IPS-20b (cell line): ENCODE measurements around the gene PTER.

Source experiments
- H3K27ac ChIP-seq: one replicate; pipeline ENCODE4 v1.5.1; 2013; ENCODE audit warnings: low read length
- H3K27me3 ChIP-seq: 2 replicates; pipeline ENCODE4 v1.6.1; 2013; ENCODE audit warnings: mild to moderate bottlenecking, low read length, inconsistent platforms; ENCODE audit not compliant: insufficient read depth
- H3K36me3 ChIP-seq: 2 replicates; pipeline ENCODE4 v1.6.1; 2013; ENCODE audit warnings: low read depth, mild to moderate bottlenecking, inconsistent platforms, low read length, moderate library complexity; ENCODE audit not compliant: insufficient read depth
- H3K4me1 ChIP-seq: 2 replicates; pipeline ENCODE4 v1.6.1; 2013; ENCODE audit warnings: mild to moderate bottlenecking, control low read depth, inconsistent platforms, low read length, moderate library complexity; ENCODE audit not compliant: insufficient read depth
- H3K4me3 ChIP-seq: 2 replicates; pipeline ENCODE4 v1.5.1; 2013; ENCODE audit warnings: mild to moderate bottlenecking, low read length, inconsistent platforms
- H3K9ac ChIP-seq: 2 replicates; pipeline ENCODE4 v1.6.1; 2013; ENCODE audit warnings: low read depth, mild to moderate bottlenecking, inconsistent platforms, low read length, moderate library complexity
- H3K9me3 ChIP-seq: 2 replicates; pipeline ENCODE4 v1.6.1; 2013; ENCODE audit warnings: mild to moderate bottlenecking, low read depth, low read length, inconsistent platforms; ENCODE audit not compliant: insufficient read depth

PTER gene

GRCh38 chr10:16436758-16437539 is at the start of gene PTER:
Gene PTER (plus strand): TSS chr10:16437010. CDS start chr10:16484385, 47,375 bp downstream.
- H3K27ac ChIP-seq, result no peak within 1 kb of the TSS
- H3K27me3 ChIP-seq, result peaks cover 9% of the 10 kb centered on the region
- no peaks in the 10 kb centered on the region for H3K36me3 ChIP-seq
- no peaks in the 10 kb centered on the region for H3K9me3 ChIP-seq
- H3K9ac ChIP-seq, result peak within 1 kb of the TSS; percentile 77; the same call in 1 of the 2 replicates
- peaks cover 16% of the 10 kb centered on the region for H3K4me1 ChIP-seq
- peak within 1 kb of the TSS; percentile 67 for H3K4me3 ChIP-seq

- Histone ChIP-seq H3K27ac (no peak overlapping the region), H3K27me3 (no peaks in the 10 kb centered on the region), H3K36me3 (no peaks in the 10 kb centered on the region), H3K4me1 (peaks cover 1% of the 10 kb centered on the region; the same call in 1 of the 2 replicates), H3K9ac (no peak overlapping the region), H3K9me3 (no peaks in the 10 kb centered on the region), H3K4me3 (no peak overlapping the region)
Observed at GRCh38 chr10:16392531-16393069, 44.2 kb upstream of the PTER start.

GRCh38 chr10:16393271-16393858 is 43.4 kb upstream of the PTER start:
- Histone ChIP-seq H3K36me3 (no peaks in the 10 kb centered on the region), H3K27ac (no peak overlapping the region)

GRCh38 chr10:16401416-16401815 is 35.4 kb upstream of the PTER start:
- no peaks in the 10 kb centered on the region for H3K27me3 ChIP-seq
- no peak overlapping the region for H3K4me3 ChIP-seq
- no peaks in the 10 kb centered on the region for H3K4me1 ChIP-seq
- H3K36me3 ChIP-seq, result no peaks in the 10 kb centered on the region
- H3K9ac ChIP-seq, result no peak overlapping the region
- H3K27ac ChIP-seq, result no peak overlapping the region
- no peaks in the 10 kb centered on the region for H3K9me3 ChIP-seq

More at GRCh38 chr10:16393271-16393858, 43.4 kb upstream of the PTER start:
- no peak overlapping the region for H3K4me3 ChIP-seq
- H3K9me3 ChIP-seq, result no peaks in the 10 kb centered on the region
- H3K27me3 ChIP-seq, result no peaks in the 10 kb centered on the region
- H3K4me1 ChIP-seq, result no peaks in the 10 kb centered on the region
- H3K9ac ChIP-seq, result no peak overlapping the region

- H3K27me3 ChIP-seq, result no peaks in the 10 kb centered on the region
- no peaks in the 10 kb centered on the region for H3K36me3 ChIP-seq
- H3K9ac ChIP-seq, result no peak overlapping the region
- H3K9me3 ChIP-seq, result no peaks in the 10 kb centered on the region
- no peaks in the 10 kb centered on the region for H3K4me1 ChIP-seq
- H3K4me3 ChIP-seq, result no peak overlapping the region
- H3K27ac ChIP-seq, result no peak overlapping the region
Observed at GRCh38 chr10:16408379-16408778, 28.4 kb upstream of the PTER start.

GRCh38 chr10:16417341-16417740 is 19.5 kb upstream of the PTER start:
- Histone ChIP-seq H3K4me3 (no peak overlapping the region), H3K36me3 (no peaks in the 10 kb centered on the region), H3K4me1 (peaks cover under 1% of the 10 kb centered on the region; the same call in 1 of the 2 replicates), H3K9me3 (no peaks in the 10 kb centered on the region), H3K27ac (no peak overlapping the region), H3K9ac (no peak overlapping the region), H3K27me3 (no peaks in the 10 kb centered on the region)

- no peak overlapping the region for H3K4me3 ChIP-seq
- peaks cover 3% of the 10 kb centered on the region; the same call in 1 of the 2 replicates for H3K4me1 ChIP-seq
- peaks cover 6% of the 10 kb centered on the region; the same call in 1 of the 2 replicates for H3K9me3 ChIP-seq
- H3K27me3 ChIP-seq, result no peaks in the 10 kb centered on the region
- H3K27ac ChIP-seq, result no peak overlapping the region
- no peaks in the 10 kb centered on the region for H3K36me3 ChIP-seq
- H3K9ac ChIP-seq, result no peak overlapping the region
Observed at GRCh38 chr10:16423599-16423998, 13.2 kb upstream of the PTER start.

GRCh38 chr10:16425449-16425848 is 11.4 kb upstream of the PTER start:
- Histone ChIP-seq H3K27ac (no peak overlapping the region), H3K36me3 (no peaks in the 10 kb centered on the region), H3K9me3 (peaks cover 6% of the 10 kb centered on the region; the same call in 1 of the 2 replicates), H3K4me1 (peaks cover 3% of the 10 kb centered on the region; the same call in 1 of the 2 replicates), H3K4me3 (no peak overlapping the region), H3K9ac (no peak overlapping the region), H3K27me3 (no peaks in the 10 kb centered on the region)

- Histone ChIP-seq H3K36me3 (no peaks in the 10 kb centered on the region), H3K9me3 (peaks cover 6% of the 10 kb centered on the region; the same call in 1 of the 2 replicates), H3K4me3 (no peak overlapping the region), H3K9ac (no peak overlapping the region), H3K4me1 (no peaks in the 10 kb centered on the region), H3K27me3 (no peaks in the 10 kb centered on the region), H3K27ac (no peak overlapping the region)
Observed at GRCh38 chr10:16429539-16429938, 7.3 kb upstream of the PTER start.

GRCh38 chr10:16436367-16436757 is 448 bp upstream of the PTER start:
- H3K36me3 ChIP-seq, result no peaks in the 10 kb centered on the region
- peak overlapping the region; percentile 59; the same call in 1 of the 2 replicates for H3K9ac ChIP-seq
- peak overlapping the region; percentile 67 for H3K4me3 ChIP-seq
- no peak overlapping the region for H3K27ac ChIP-seq
- H3K27me3 ChIP-seq, result peaks cover 9% of the 10 kb centered on the region
- no peaks in the 10 kb centered on the region for H3K9me3 ChIP-seq
- H3K4me1 ChIP-seq, result peaks cover 16% of the 10 kb centered on the region

- Histone ChIP-seq H3K36me3 (no peaks in the 10 kb centered on the region), H3K27ac (no peak overlapping the region), H3K4me1 (peaks cover 16% of the 10 kb centered on the region), H3K27me3 (peaks cover 9% of the 10 kb centered on the region), H3K9ac (peak overlapping the region; percentile 36; the same call in 1 of the 2 replicates), H3K4me3 (peak overlapping the region; percentile 67), H3K9me3 (no peaks in the 10 kb centered on the region)
Observed at GRCh38 chr10:16437540-16437894, 707 bp downstream of the PTER start.

GRCh38 chr10:16439295-16439694 is 2.5 kb downstream of the PTER start:
- no peaks in the 10 kb centered on the region for H3K36me3 ChIP-seq
- H3K9me3 ChIP-seq, result no peaks in the 10 kb centered on the region
- peaks cover 9% of the 10 kb centered on the region for H3K27me3 ChIP-seq
- H3K4me1 ChIP-seq, result peaks cover 16% of the 10 kb centered on the region
- H3K27ac ChIP-seq, result no peak overlapping the region
- no peak overlapping the region for H3K4me3 ChIP-seq
- H3K9ac ChIP-seq, result no peak overlapping the region
